T-helper 1 cell treated with Interleukin-12 subunit alpha and Interleukin-12 subunit beta and Interleukin-4 antibody, amounts not matched to agents 30 ng/mL and 1 ng/mL, for 36 hours (primary cell): ENCODE results near the gene PLXDC1. TPM values are rescaled to one million over a fixed set of nuclear protein-coding genes. Genes with fewer than 3 reads are reported as not detected.
"Not testable (repeated sequence)": the region's sequence is repeated elsewhere in the genome, so short reads cannot be mapped to it uniquely, and the experiment has no call there.

Experiments used
- intact Hi-C: fragments of 100-400 bp; cut with micrococcal nuclease; formaldehyde crosslinking; loops from one replicate; pipeline ENCODE4 v1.15.1; 2024
- total RNA-seq: library from RNA; stranded (reverse); gene quantifications from 2 replicates; pipeline ENCODE4 v1.2.3, GENCODE V29; 2022

Gene PLXDC1
- total RNA-seq, 1 donor from 2014 or later: 1.9 TPM

- intact Hi-C loops: no loop called here
Observed at GRCh38 chr17:39071573-39071972, 79.9 kb downstream of the PLXDC1 start.

GRCh38 chr17:39069114-39069756 lies 82.2 kb downstream of the PLXDC1 start:
- intact Hi-C loops: loop anchor here (1.0 to 10.0 kb wide), 3 partner anchors 84 to 166 kb away; no protein-coding TSS in a partner anchor

GRCh38 chr17:39064819-39065218 lies 86.6 kb downstream of the PLXDC1 start:
- intact Hi-C loops: loop anchor here (10.0 kb wide), 1 partner anchor 170 kb away; no protein-coding TSS in a partner anchor

- intact Hi-C loops: loop anchor here (10.0 kb wide), 1 partner anchor 170 kb away; no protein-coding TSS in a partner anchor
Observed at GRCh38 chr17:39064374-39064773, 87.1 kb downstream of the PLXDC1 start.

GRCh38 chr17:39063681-39064069 lies 87.8 kb downstream of the PLXDC1 start:
- intact Hi-C loops: loop anchor here (10.0 kb wide), 1 partner anchor 171 kb away; no protein-coding TSS in a partner anchor

- intact Hi-C loops: loop anchor here (10.0 kb wide), 1 partner anchor 172 kb away; no protein-coding TSS in a partner anchor
Observed at GRCh38 chr17:39062846-39063680, 88.4 kb downstream of the PLXDC1 start.

GRCh38 chr17:39058524-39058923 lies 92.9 kb downstream of the PLXDC1 start:
- intact Hi-C loops: loop anchor here (5.0 kb wide), 1 partner anchor 41 kb away; no protein-coding TSS in a partner anchor

- intact Hi-C loops: loop anchor here (1.0 to 5.0 kb wide), 5 partner anchors 35 to 187 kb away; partner anchors contain the start of gene LASP1
Observed at GRCh38 chr17:39057701-39058206, 93.7 kb downstream of the PLXDC1 start.

- intact Hi-C loops: no loop called here
Observed at GRCh38 chr17:39054111-39054645, 97.3 kb downstream of the PLXDC1 start.

GRCh38 chr17:39052423-39052822 lies 99.0 kb downstream of the PLXDC1 start:
- intact Hi-C loops: not testable (repeated sequence)

GRCh38 chr17:39051001-39051585 lies 100.3 kb downstream of the PLXDC1 start:
- intact Hi-C loops: no loop called here

GRCh38 chr17:39045948-39046679 lies 105.3 kb downstream of the PLXDC1 start:
- intact Hi-C loops: no loop called here

GRCh38 chr17:39036009-39036408 lies 115.4 kb downstream of the PLXDC1 start:
- intact Hi-C loops: no loop called here

GRCh38 chr17:39035578-39035977 lies 115.9 kb downstream of the PLXDC1 start:
- intact Hi-C loops: not testable (repeated sequence)

- intact Hi-C loops: no loop called here
Observed at GRCh38 chr17:39028690-39029089, 122.7 kb downstream of the PLXDC1 start.

- intact Hi-C loops: no loop called here
Observed at GRCh38 chr17:39027455-39028035, 123.9 kb downstream of the PLXDC1 start.

- intact Hi-C loops: no loop called here
Observed at GRCh38 chr17:39026980-39027451, 124.4 kb downstream of the PLXDC1 start.

- intact Hi-C loops: not testable (repeated sequence)
Observed at GRCh38 chr17:39026346-39026745, 125.1 kb downstream of the PLXDC1 start.

GRCh38 chr17:39022924-39023323 lies 128.5 kb downstream of the PLXDC1 start:
- intact Hi-C loops: no loop called here

- intact Hi-C loops: not testable (repeated sequence)
Observed at GRCh38 chr17:39020037-39020436, 131.4 kb downstream of the PLXDC1 start.
